K562 (cell line): ENCODE results near the gene ARNT2. TPM values are rescaled to one million over a fixed set of nuclear protein-coding genes. Genes with fewer than 3 reads are reported as not detected.

Experiments
- ATAC-seq: fragments of 200-7000 bp; cut with Tn5 transposase; 3 replicates; pipeline ENCODE4 v1.9.1; 2020; ENCODE audit warnings: moderate library complexity
- BruUV-seq: library from RNA; stranded (reverse); fragments of 400-500 nt; replicated peaks from 2 replicates; lab custom pipeline; 2021; lab: Mats Ljungman, UMichigan
- CTCF ChIA-PET: fragments of 300-600 bp; formaldehyde crosslinking; extraction: SDS; loops from one replicate; lab custom pipeline; 2021; ENCODE audit warnings: low intra/inter-chr PET ratio; lab: Yijun Ruan, JAX
- POLR2A ChIA-PET: fragments of 300-600, 350-650 bp; sonication (Branson Sonifier 250); formaldehyde crosslinking; extraction: SDS; loops from one replicate; lab custom pipeline; 2021; ENCODE audit warnings: antibody characterized with exemption, inconsistent platforms; lab: Yijun Ruan, JAX
- DNase-seq, 4 experiments: peaks; one replicate each; pipeline versions ENCODE4 v3.0.0 to v3.0.0-alpha.2; 2011 to 2018; ENCODE audit warnings: low spot score in 3 of 4, mixed read lengths in 3 of 4; ENCODE audit errors: extremely low read depth in 1 of 4
- FAIRE-seq: peaks from 2 replicates; lab custom pipeline; 2011; peaks lifted over from hg19 to GRCh38; lab: Jason Lieb, UNC
- H2AFZ ChIP-seq: 2 replicates; pipeline ENCODE4 v1.6.0; 2011; ENCODE audit warnings: low read depth, low read length, control low read depth, inconsistent platforms
- H3K27ac ChIP-seq: fragments of 200-600 bp; 3 replicates; pipeline ENCODE4 v1.8.0; 2011; ENCODE audit warnings: low read depth, mild to moderate bottlenecking, control low read depth, inconsistent platforms, low read length, moderate library complexity, mixed read lengths; ENCODE audit errors: extremely low read depth
- H3K27me3 ChIP-seq, 2 experiments: fragments of 300-600 bp in 1 of 2; 2 replicates in 1 of 2; 3 replicates in 1 of 2; pipeline versions ENCODE4 v1.6.0 to v1.8.0; 2011; ENCODE audit warnings: inconsistent platforms in 2 of 2, low read length in 2 of 2, mild to moderate bottlenecking in 1 of 2, mixed read lengths in 1 of 2, moderate library complexity in 1 of 2; ENCODE audit not compliant: control insufficient read depth in 2 of 2, insufficient read depth in 2 of 2
- H3K36me3 ChIP-seq: fragments of 300-600 bp; 3 replicates; pipeline ENCODE4 v1.8.0; 2011; ENCODE audit warnings: mild to moderate bottlenecking, low read length, inconsistent platforms; ENCODE audit not compliant: control insufficient read depth, insufficient read depth
- H3K4me1 ChIP-seq, 2 experiments: fragments of 200-600 bp in 1 of 2; replicated peaks in 1 of 2; 2 replicates in 1 of 2; 3 replicates in 1 of 2; pipeline versions ENCODE4 v1.5.1 to v1.8.0; 2011; ENCODE audit warnings: inconsistent platforms in 2 of 2, low read length in 2 of 2, mild to moderate bottlenecking in 1 of 2, mixed read lengths in 1 of 2, moderate library complexity in 1 of 2; ENCODE audit not compliant: control insufficient read depth in 2 of 2, insufficient read depth in 2 of 2
- H3K4me2 ChIP-seq: 2 replicates; pipeline ENCODE4 v1.6.1; 2011; ENCODE audit warnings: low read length, control low read depth, inconsistent platforms, mixed read lengths; ENCODE audit not compliant: insufficient read depth
- H3K4me3 ChIP-seq: fragments of 200-600 bp; sonication (generic), shearing (Covaris generic); 2 replicates; pipeline ENCODE4 v1.5.1; 2016; ENCODE audit warnings: control low read depth, inconsistent platforms
- H3K79me2 ChIP-seq: fragments of 200-600 bp; 3 replicates; pipeline ENCODE4 v1.8.0; 2011; ENCODE audit warnings: low read length, inconsistent platforms; ENCODE audit not compliant: control insufficient read depth, insufficient read depth
- H3K9ac ChIP-seq, 2 experiments: 2 replicates each; pipeline versions ENCODE4 v1.6.0 to v1.6.1; 2011; ENCODE audit warnings: low read depth in 2 of 2, low read length in 2 of 2, control low read depth in 1 of 2, inconsistent platforms in 1 of 2, mild to moderate bottlenecking in 1 of 2, mixed read lengths in 1 of 2; ENCODE audit not compliant: insufficient read depth in 1 of 2
- H3K9me1 ChIP-seq: one replicate; pipeline ENCODE4 v1.6.0; 2011; ENCODE audit warnings: inconsistent platforms, mild to moderate bottlenecking, low read length, moderate library complexity; ENCODE audit not compliant: control insufficient read depth, insufficient read depth
- H3K9me3 ChIP-seq: replicated peaks from 2 replicates; pipeline ENCODE4 v1.5.1; 2011; ENCODE audit warnings: low read depth, low read length, inconsistent platforms; ENCODE audit not compliant: control insufficient read depth, insufficient read depth
- H4K20me1 ChIP-seq: replicated peaks from 2 replicates; pipeline ENCODE4 v1.6.1; 2011; ENCODE audit warnings: low read length, inconsistent platforms, mixed read lengths; ENCODE audit not compliant: control insufficient read depth, insufficient read depth
- ARID3B ChIP-seq: fragments of 250-450 bp; sonication (Bioruptor Pico); IDR thresholded peaks from 2 replicates; pipeline ENCODE4 v1.4.0; 2020; ENCODE audit warnings: borderline replicate concordance
- CCNT2 ChIP-seq: IDR thresholded peaks from 2 replicates; pipeline ENCODE4 v1.6.1; 2011; ENCODE audit warnings: borderline replicate concordance, low read depth, mild to moderate bottlenecking, moderate library complexity, mixed read lengths, low read length; ENCODE audit not compliant: insufficient read length; ENCODE audit errors: extremely low read depth
- PML ChIP-seq: IDR thresholded peaks from 2 replicates; pipeline ENCODE4 v1.6.1; 2012; ENCODE audit warnings: low read length, inconsistent platforms
- TSC22D4 ChIP-seq: fragments of 450-650 bp; IDR thresholded peaks from 2 replicates; pipeline ENCODE4 v1.6.1; 2016; ENCODE audit warnings: missing genetic modification characterization, missing biosample characterization, control low read depth
- XRCC5 ChIP-seq: fragments of 200-400 bp; formaldehyde crosslinking; IDR thresholded peaks from 2 replicates; pipeline ENCODE4 v1.6.1; 2017; ENCODE audit warnings: low read depth, mild to moderate bottlenecking, low read length
- ZNF655 ChIP-seq: fragments of 250-450 bp; sonication (Bioruptor Pico); IDR thresholded peaks from 2 replicates; pipeline ENCODE4 v1.5.0; 2021
- WGBS: fragments of 100-300 bp; shearing (Covaris generic); methylation state at CpG from one replicate; pipeline ENCODE4 v1.1.6; 2016; ENCODE audit warnings: low coverage, mixed read lengths; ENCODE audit not compliant: insufficient coverage; ENCODE audit errors: missing lambda C conversion rate; 5-methylcytosine and 5-hydroxymethylcytosine counted together
- in situ Hi-C: fragments of 300-500 bp; cut with MboI; formaldehyde crosslinking; loops from 4 replicates; pipeline ENCODE4 v1.15.0; 2018; ENCODE audit warnings: inconsistent platforms, mixed read lengths
- intact Hi-C: fragments of 100-400 bp; cut with micrococcal nuclease; formaldehyde crosslinking; loops from 2 replicates; pipeline ENCODE4 v1.14.2; 2022
- polyA plus RNA-seq, 8 experiments: library from polyadenylated mRNA; depleted of rRNA in 4 of 8; stranded (reverse) in 5 of 8; unstranded in 3 of 8; fragments of >200 nt; fragmentation: Nextera tagmentation in 2 of 8; fragmentation: Illumina TruSeq in 1 of 8; extraction: Ambion mirVana in 2 of 8; extraction: Trizol in 1 of 8; gene quantifications; 2 replicates each; pipeline versions ENCODE4 v1.2.1 to v1.2.3, GENCODE V29; 2011 to 2014; ENCODE audit warnings: inconsistent platforms in 1 of 8, missing spikeins in 1 of 8
- total RNA-seq, 7 experiments: library from RNA; depleted of rRNA in 6 of 7; stranded (reverse); fragments of >200 nt in 6 of 7; fragmentation: Illumina TruSeq in 2 of 7; extraction: Trizol in 2 of 7; gene quantifications; 2 replicates each; pipeline versions ENCODE4 v1.2.1 to v1.2.3, GENCODE V29; 2011 to 2021; ENCODE audit warnings: low replicate concordance in 1 of 7

ARNT2 gene
- total and polyA plus RNA-seq, 9 of the 15 experiments (the other 6 are each of a cell fraction or from before 2014, with no cell fraction given) = 0.01 TPM; not detected in 8

GRCh38 chr15:80405970-80406369 is 1.8 kb downstream of the ARNT2 start:
- Histone ChIP-seq H3K4me1 (peaks cover 0 to 7% of the 10 kb centered on the region in 2 experiments; a peak in 2 of 5 replicates), H3K79me2 (no peaks in the 10 kb centered on the region), H4K20me1 (no peaks in the 10 kb centered on the region), H3K9ac (no peak overlapping the region), H3K4me2 (no peak overlapping the region), H3K27me3 (peaks cover 16 to 35% of the 10 kb centered on the region in 2 experiments; a peak in 3 of 5 replicates), H3K9me3 (no peaks in the 10 kb centered on the region), H3K4me3 (no peak overlapping the region), H3K27ac (no peak overlapping the region), H2AFZ (no peak overlapping the region), H3K36me3 (no peaks in the 10 kb centered on the region), H3K9me1 (no peaks in the 10 kb centered on the region)
- ChIA-PET CTCF (no interaction called here), POLR2A (interaction anchor here (1.4 kb wide), 1 partner anchor 8 kb away, joined by 4 read pairs; no protein-coding TSS in a partner anchor)
- in situ Hi-C loops (no loop called here), intact Hi-C loops (no loop called here)
- TF ChIP-seq CCNT2 (no peak), XRCC5 (no peak), ARID3B (CRISPR knock-in tag) (no peak), TSC22D4 (tag) (no peak), ZNF655 (CRISPR knock-in tag) (no peak), PML (no peak)
- FAIRE-seq (no peak), DNase-seq (no peak), ATAC-seq (no peak)
- no TSS peak for BruUV-seq
- WGBS = 0% methylated on average over 2 of the region's 2 CpGs
